Subcutaneous abdominal adipose tissue (tissue), 5 donors: ENCODE results near the gene VPS13D.

Experiments
- H3K27ac ChIP-seq: one replicate; pipeline ENCODE4 v1.7.0; 2013; ENCODE audit warnings: low read depth, mild to moderate bottlenecking, inconsistent platforms, low read length, moderate library complexity
- H3K27me3 ChIP-seq, 5 donors: one replicate each; pipeline ENCODE4 v1.7.0; 2013; ENCODE audit warnings: low read length in 5 of 5, inconsistent platforms in 1 of 5; ENCODE audit not compliant: control insufficient read depth in 5 of 5, insufficient read depth in 4 of 5
- H3K36me3 ChIP-seq, 5 donors: one replicate each; pipeline ENCODE4 v1.7.0; 2013; ENCODE audit warnings: low read length in 5 of 5; ENCODE audit not compliant: control insufficient read depth in 5 of 5, insufficient read depth in 5 of 5
- H3K4me1 ChIP-seq, 5 donors: one replicate each; pipeline ENCODE4 v1.7.0; 2013; ENCODE audit warnings: low read length in 5 of 5, mild to moderate bottlenecking in 3 of 5, moderate library complexity in 1 of 5; ENCODE audit not compliant: control insufficient read depth in 5 of 5, insufficient read depth in 5 of 5
- H3K4me3 ChIP-seq, 5 donors: one replicate each; pipeline ENCODE4 v1.7.0; 2013; ENCODE audit warnings: low read length in 5 of 5, low read depth in 1 of 5
- H3K9ac ChIP-seq, 5 donors: one replicate each; pipeline ENCODE4 v1.7.0; 2013; ENCODE audit warnings: low read length in 5 of 5, mild to moderate bottlenecking in 4 of 5, moderate library complexity in 3 of 5
- H3K9me3 ChIP-seq, 5 donors: one replicate each; pipeline ENCODE4 v1.7.0; 2013; ENCODE audit warnings: low read length in 5 of 5; ENCODE audit not compliant: control insufficient read depth in 5 of 5
- donor health status: healthy.
- donor health status: healthy.
- donor health status: healthy.
- donor health status: healthy.
- donor health status: healthy.

The VPS13D gene

GRCh38 chr1:12279728-12280464 is 50.1 kb downstream of the VPS13D start:
- no peaks in the 10 kb centered on the region for H3K27me3 ChIP-seq
- no peaks in the 10 kb centered on the region for H3K9me3 ChIP-seq
- H3K9ac ChIP-seq, result no peak overlapping the region
- no peak overlapping the region for H3K27ac ChIP-seq
- H3K36me3 ChIP-seq, result peaks cover 48 to 81% (median 65%) of the 10 kb centered on the region in 5 donors
- H3K4me3 ChIP-seq, result no peak overlapping the region
- H3K4me1 ChIP-seq, result peaks cover 0 to 3% (median 0%) of the 10 kb centered on the region in 5 donors

GRCh38 chr1:12282142-12282541 is 52.3 kb downstream of the VPS13D start:
- Histone ChIP-seq H3K9ac (peak overlapping the region in 1 of 5 donors; percentile 17), H3K27me3 (no peaks in the 10 kb centered on the region), H3K9me3 (no peaks in the 10 kb centered on the region), H3K4me3 (no peak overlapping the region), H3K27ac (no peak overlapping the region), H3K36me3 (peaks cover 38 to 78% (median 60%) of the 10 kb centered on the region in 5 donors), H3K4me1 (peaks cover 0 to 3% (median 0%) of the 10 kb centered on the region in 5 donors)

- H3K9me3 ChIP-seq, result no peaks in the 10 kb centered on the region
- H3K27ac ChIP-seq, result no peak overlapping the region
- peaks cover 31 to 71% (median 57%) of the 10 kb centered on the region in 5 donors for H3K36me3 ChIP-seq
- no peak overlapping the region for H3K9ac ChIP-seq
- no peaks in the 10 kb centered on the region for H3K27me3 ChIP-seq
- H3K4me1 ChIP-seq, result peaks cover 0 to 3% (median 0%) of the 10 kb centered on the region in 5 donors
- H3K4me3 ChIP-seq, result no peak overlapping the region
Observed at GRCh38 chr1:12284486-12284885, 54.7 kb downstream of the VPS13D start.

- Histone ChIP-seq H3K27me3 (no peaks in the 10 kb centered on the region), H3K9me3 (no peaks in the 10 kb centered on the region), H3K36me3 (peaks cover 25 to 60% (median 55%) of the 10 kb centered on the region in 5 donors), H3K4me1 (peaks cover 0 to 3% (median 0%) of the 10 kb centered on the region in 5 donors), H3K4me3 (no peak overlapping the region), H3K9ac (no peak overlapping the region), H3K27ac (no peak overlapping the region)
Observed at GRCh38 chr1:12285496-12286143, 55.8 kb downstream of the VPS13D start.

- Histone ChIP-seq H3K27ac (no peak overlapping the region), H3K36me3 (peaks cover 11 to 59% (median 53%) of the 10 kb centered on the region in 5 donors), H3K9me3 (no peaks in the 10 kb centered on the region), H3K27me3 (no peaks in the 10 kb centered on the region), H3K9ac (no peak overlapping the region), H3K4me3 (no peak overlapping the region), H3K4me1 (no peaks in the 10 kb centered on the region)
Observed at GRCh38 chr1:12287869-12288268, 58.0 kb downstream of the VPS13D start.

GRCh38 chr1:12290828-12291227 is 61.0 kb downstream of the VPS13D start:
- no peaks in the 10 kb centered on the region for H3K27me3 ChIP-seq
- H3K27ac ChIP-seq, result no peak overlapping the region
- no peaks in the 10 kb centered on the region for H3K4me1 ChIP-seq
- no peak overlapping the region for H3K4me3 ChIP-seq
- no peak overlapping the region for H3K9ac ChIP-seq
- no peaks in the 10 kb centered on the region for H3K9me3 ChIP-seq
- peaks cover 16 to 62% (median 57%) of the 10 kb centered on the region in 5 donors for H3K36me3 ChIP-seq

GRCh38 chr1:12293416-12293815 is 63.6 kb downstream of the VPS13D start:
- H3K9me3 ChIP-seq, result no peaks in the 10 kb centered on the region
- no peaks in the 10 kb centered on the region for H3K27me3 ChIP-seq
- no peaks in the 10 kb centered on the region for H3K4me1 ChIP-seq
- no peak overlapping the region for H3K4me3 ChIP-seq
- no peak overlapping the region for H3K9ac ChIP-seq
- H3K36me3 ChIP-seq, result peaks cover 33 to 61% (median 43%) of the 10 kb centered on the region in 5 donors
- H3K27ac ChIP-seq, result no peak overlapping the region

- Histone ChIP-seq H3K4me3 (no peak overlapping the region), H3K4me1 (peaks cover 0 to 3% (median 0%) of the 10 kb centered on the region in 5 donors), H3K36me3 (peaks cover 33 to 57% (median 41%) of the 10 kb centered on the region in 5 donors), H3K27me3 (no peaks in the 10 kb centered on the region), H3K9ac (no peak overlapping the region), H3K27ac (no peak overlapping the region), H3K9me3 (no peaks in the 10 kb centered on the region)
Observed at GRCh38 chr1:12294076-12294475, 64.2 kb downstream of the VPS13D start.

GRCh38 chr1:12296016-12296415 is 66.2 kb downstream of the VPS13D start:
- H3K27ac ChIP-seq, result no peak overlapping the region

GRCh38 chr1:12296623-12297022 is 66.8 kb downstream of the VPS13D start:
- H3K9ac ChIP-seq, result no peak overlapping the region
- H3K27me3 ChIP-seq, result no peaks in the 10 kb centered on the region
- H3K4me3 ChIP-seq, result no peak overlapping the region
- peaks cover 44 to 70% (median 47%) of the 10 kb centered on the region in 5 donors for H3K36me3 ChIP-seq
- no peak overlapping the region for H3K27ac ChIP-seq
- H3K4me1 ChIP-seq, result peaks cover 0 to 5% (median 0%) of the 10 kb centered on the region in 5 donors
- no peaks in the 10 kb centered on the region for H3K9me3 ChIP-seq

More at GRCh38 chr1:12296016-12296415, 66.2 kb downstream of the VPS13D start:
- no peaks in the 10 kb centered on the region for H3K9me3 ChIP-seq
- H3K36me3 ChIP-seq, result peaks cover 42 to 70% (median 49%) of the 10 kb centered on the region in 5 donors
- H3K4me3 ChIP-seq, result no peak overlapping the region
- H3K9ac ChIP-seq, result no peak overlapping the region
- peaks cover 0 to 5% (median 0%) of the 10 kb centered on the region in 5 donors for H3K4me1 ChIP-seq
- H3K27me3 ChIP-seq, result no peaks in the 10 kb centered on the region
